GM23338 (cell line): Measurements from ENCODE around the gene GPR162. TPM values are rescaled to one million over a fixed set of nuclear protein-coding genes. Genes with fewer than 3 reads are reported as not detected.
A peak's percentile ranks its signal among the peaks of the same experiment; 100 is the strongest.

Experiments used
- ATAC-seq: fragments of 200-7000 bp; cut with Tn5 transposase; 3 replicates; pipeline ENCODE4 v1.9.1; 2020
- DNase-seq: peaks from one replicate; pipeline ENCODE4 v3.0.0-alpha.2; 2015; ENCODE audit warnings: low spot score
- H2AFZ ChIP-seq: fragments of 200-600 bp; sonication (generic); 2 replicates; pipeline ENCODE4 v1.8.0; 2016; ENCODE audit warnings: antibody characterized with exemption, mild to moderate bottlenecking, moderate library complexity
- H3F3A ChIP-seq: fragments of 200-600 bp; sonication (generic); replicated peaks from 2 replicates; pipeline ENCODE4 v1.8.0; 2017; ENCODE audit warnings: antibody characterized with exemption, mixed run types, low read depth
- H3K27ac ChIP-seq: fragments of 200-600 bp; sonication (generic); 2 replicates; pipeline ENCODE4 v1.6.1; 2016; ENCODE audit warnings: low read depth
- H3K27me3 ChIP-seq: fragments of 200-600 bp; sonication (generic); 2 replicates; pipeline ENCODE4 v1.8.0; 2016; ENCODE audit warnings: mild to moderate bottlenecking, mixed run types, moderate library complexity; ENCODE audit not compliant: insufficient read depth
- H3K36me3 ChIP-seq: fragments of 200-600 bp; sonication (generic); 2 replicates; pipeline ENCODE4 v1.8.0; 2016; ENCODE audit warnings: mild to moderate bottlenecking; ENCODE audit not compliant: insufficient read depth
- H3K4me1 ChIP-seq: fragments of 200-600 bp; sonication (generic); 2 replicates; pipeline ENCODE4 v1.8.0; 2016; ENCODE audit warnings: mild to moderate bottlenecking, moderate library complexity; ENCODE audit not compliant: insufficient read depth
- H3K4me2 ChIP-seq: fragments of 200-600 bp; sonication (generic); 2 replicates; pipeline ENCODE4 v1.7.1; 2017; ENCODE audit warnings: mixed run types
- H3K4me3 ChIP-seq: fragments of 200-600 bp; sonication (generic); 2 replicates; pipeline ENCODE4 v1.6.1; 2016; ENCODE audit warnings: mixed run types
- H3K79me2 ChIP-seq: fragments of 200-600 bp; sonication (generic); replicated peaks from 2 replicates; pipeline ENCODE4 v1.8.0; 2017; ENCODE audit warnings: mild to moderate bottlenecking; ENCODE audit not compliant: insufficient read depth
- H3K9me2 ChIP-seq: fragments of 200-600 bp; sonication (generic); 2 replicates; pipeline ENCODE4 v1.8.0; 2017; ENCODE audit not compliant: insufficient read depth
- H4K20me1 ChIP-seq: fragments of 200-600 bp; sonication (generic); replicated peaks from 2 replicates; pipeline ENCODE4 v1.8.0; 2017; ENCODE audit warnings: mild to moderate bottlenecking; ENCODE audit not compliant: insufficient read depth
- H3K27ac Mint-ChIP-seq: 2 replicates; pipeline ENCODE4 v1.8.0; 2020; ENCODE audit warnings: inconsistent platforms, mild to moderate bottlenecking, moderate library complexity, mixed read lengths
- H3K27me3 Mint-ChIP-seq: 3 replicates; pipeline ENCODE4 v1.8.0; 2022; ENCODE audit warnings: low read depth, mild to moderate bottlenecking, moderate library complexity, mixed read lengths, inconsistent platforms; ENCODE audit not compliant: insufficient read depth, poor library complexity
- H3K36me3 Mint-ChIP-seq: 3 replicates; pipeline ENCODE4 v1.8.0; 2021; ENCODE audit warnings: low read depth, mild to moderate bottlenecking, inconsistent platforms, moderate library complexity, mixed read lengths
- H3K4me1 Mint-ChIP-seq: 3 replicates; pipeline ENCODE4 v1.8.0; 2020; ENCODE audit warnings: mild to moderate bottlenecking, inconsistent platforms, mixed read lengths
- H3K4me3 Mint-ChIP-seq: 3 replicates; pipeline ENCODE4 v1.8.0; 2021; ENCODE audit warnings: moderate library complexity, mild to moderate bottlenecking, inconsistent platforms, mixed read lengths
- H3K9me3 Mint-ChIP-seq: 3 replicates; pipeline ENCODE4 v1.8.0; 2020; ENCODE audit warnings: moderate library complexity, mild to moderate bottlenecking, inconsistent platforms, mixed read lengths
- CREB1 ChIP-seq: fragments of 250-450 bp; sonication (Bioruptor Pico); IDR thresholded peaks from 2 replicates; pipeline ENCODE4 v1.5.0; 2020; ENCODE audit warnings: low read depth, mild to moderate bottlenecking, moderate library complexity
- JUNB ChIP-seq: IDR thresholded peaks from one replicate; pipeline ENCODE4 v1.6.1; 2016; ENCODE audit warnings: antibody characterized with exemption; ENCODE audit not compliant: unreplicated experiment
- POLR2AphosphoS5 ChIP-seq: IDR thresholded peaks from 2 replicates; pipeline ENCODE4 v1.6.1; 2016; ENCODE audit warnings: antibody characterized with exemption, low read depth
- REST ChIP-seq: IDR thresholded peaks from one replicate; pipeline ENCODE4 v1.6.1; 2018; ENCODE audit warnings: antibody characterized with exemption; ENCODE audit not compliant: unreplicated experiment
- STAT1 ChIP-seq: IDR thresholded peaks from one replicate; pipeline ENCODE4 v1.6.1; 2016; ENCODE audit warnings: antibody characterized with exemption; ENCODE audit not compliant: unreplicated experiment
- ZNF114 ChIP-seq: fragments of 250-450 bp; sonication (Bioruptor Pico); IDR thresholded peaks from 2 replicates; pipeline ENCODE4 v1.5.0; 2020; ENCODE audit warnings: mild to moderate bottlenecking, moderate library complexity
- ZNF331 ChIP-seq: fragments of 250-450 bp; sonication (Bioruptor Pico); IDR thresholded peaks from 2 replicates; pipeline ENCODE4 v1.5.0; 2020; ENCODE audit warnings: low read depth, mild to moderate bottlenecking, moderate library complexity
- ZNF462 ChIP-seq: fragments of 250-450 bp; sonication (Bioruptor Pico); IDR thresholded peaks from 2 replicates; pipeline ENCODE4 v1.5.0; 2020; ENCODE audit warnings: mild to moderate bottlenecking, moderate library complexity
- polyA plus RNA-seq: library from polyadenylated mRNA; unstranded; fragments of >200 nt; fragmentation: Nextera tagmentation; extraction: Ambion mirVana; gene quantifications from 2 replicates; pipeline ENCODE4 v1.2.1, GENCODE V29; 2016
- total RNA-seq: library from RNA; depleted of rRNA; stranded (reverse); fragments of >200 nt; shearing (Covaris generic); gene quantifications from 2 replicates; pipeline ENCODE4 v1.2.3, GENCODE V29; 2014
- TF ChIP-seq, protein P1 (sequence below), 2 experiments: fragments of 200-600 bp in 1 of 2; sonication (generic) in 1 of 2; conservative IDR thresholded peaks; 2 replicates each; pipeline versions ENCODE4 v1.5.1 to v1.6.1; 2016 to 2017; ENCODE audit warnings: antibody characterized with exemption in 2 of 2, low read depth in 2 of 2, mild to moderate bottlenecking in 2 of 2, moderate library complexity in 1 of 2
- TF ChIP-seq, protein P2 (sequence below): IDR thresholded peaks from 2 replicates; pipeline ENCODE4 v1.6.1; 2016; ENCODE audit warnings: antibody characterized with exemption

The GPR162 gene
- total and polyA plus RNA-seq, 2 experiments from 2014 or later, result 4.7 to 5.0 TPM

GRCh38 chr12:6869049-6870021, 47.7 kb downstream of the GPR162 start:
- no peak overlapping the region for H2AFZ ChIP-seq
- ATAC-seq (peak; percentile 1), DNase-seq (peak; percentile 96)
- no peaks in the 10 kb centered on the region for H3K9me2 ChIP-seq
- H3K36me3 Mint-ChIP-seq, result peaks cover 61% of the 10 kb centered on the region
- H3K27ac Mint-ChIP-seq, result peak overlapping the region; percentile 94
- H3K4me3 ChIP-seq, result peak overlapping the region; percentile 97
- H3K27ac ChIP-seq, result peak overlapping the region; percentile 85
- H3K36me3 ChIP-seq, result peaks cover 14% of the 10 kb centered on the region; the same call in 1 of the 2 replicates
- H3K4me1 Mint-ChIP-seq, result peaks cover 57% of the 10 kb centered on the region
- peaks cover 28% of the 10 kb centered on the region for H3K79me2 ChIP-seq
- H3F3A ChIP-seq, result peaks cover 68% of the 10 kb centered on the region
- peaks cover 32% of the 10 kb centered on the region for H4K20me1 ChIP-seq
- TF ChIP-seq STAT1 (no peak), REST (no peak), JUNB (no peak), POLR2AphosphoS5 (peak; percentile 56; the same call in 1 of the 2 replicates), ZNF462 (peak; percentile 58; the same call in 1 of the 2 replicates), ZNF114 (CRISPR knock-in tag) (no peak), CREB1 (CRISPR knock-in tag) (no peak), ZNF331 (CRISPR knock-in tag) (no peak)
- TF ChIP-seq, protein P1, sequence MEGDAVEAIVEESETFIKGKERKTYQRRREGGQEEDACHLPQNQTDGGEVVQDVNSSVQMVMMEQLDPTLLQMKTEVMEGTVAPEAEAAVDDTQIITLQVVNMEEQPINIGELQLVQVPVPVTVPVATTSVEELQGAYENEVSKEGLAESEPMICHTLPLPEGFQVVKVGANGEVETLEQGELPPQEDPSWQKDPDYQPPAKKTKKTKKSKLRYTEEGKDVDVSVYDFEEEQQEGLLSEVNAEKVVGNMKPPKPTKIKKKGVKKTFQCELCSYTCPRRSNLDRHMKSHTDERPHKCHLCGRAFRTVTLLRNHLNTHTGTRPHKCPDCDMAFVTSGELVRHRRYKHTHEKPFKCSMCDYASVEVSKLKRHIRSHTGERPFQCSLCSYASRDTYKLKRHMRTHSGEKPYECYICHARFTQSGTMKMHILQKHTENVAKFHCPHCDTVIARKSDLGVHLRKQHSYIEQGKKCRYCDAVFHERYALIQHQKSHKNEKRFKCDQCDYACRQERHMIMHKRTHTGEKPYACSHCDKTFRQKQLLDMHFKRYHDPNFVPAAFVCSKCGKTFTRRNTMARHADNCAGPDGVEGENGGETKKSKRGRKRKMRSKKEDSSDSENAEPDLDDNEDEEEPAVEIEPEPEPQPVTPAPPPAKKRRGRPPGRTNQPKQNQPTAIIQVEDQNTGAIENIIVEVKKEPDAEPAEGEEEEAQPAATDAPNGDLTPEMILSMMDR (conservative IDR thresholded peaks at IDR 0.05; ENCODE audit: low read depth in 2 of 2), result peak; percentile 91 to 94
- TF ChIP-seq, protein P2, sequence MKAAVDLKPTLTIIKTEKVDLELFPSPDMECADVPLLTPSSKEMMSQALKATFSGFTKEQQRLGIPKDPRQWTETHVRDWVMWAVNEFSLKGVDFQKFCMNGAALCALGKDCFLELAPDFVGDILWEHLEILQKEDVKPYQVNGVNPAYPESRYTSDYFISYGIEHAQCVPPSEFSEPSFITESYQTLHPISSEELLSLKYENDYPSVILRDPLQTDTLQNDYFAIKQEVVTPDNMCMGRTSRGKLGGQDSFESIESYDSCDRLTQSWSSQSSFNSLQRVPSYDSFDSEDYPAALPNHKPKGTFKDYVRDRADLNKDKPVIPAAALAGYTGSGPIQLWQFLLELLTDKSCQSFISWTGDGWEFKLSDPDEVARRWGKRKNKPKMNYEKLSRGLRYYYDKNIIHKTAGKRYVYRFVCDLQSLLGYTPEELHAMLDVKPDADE, result no peak; the same call in 1 of the 2 replicates
- peaks cover 54% of the 10 kb centered on the region for H3K27me3 Mint-ChIP-seq
- no peaks in the 10 kb centered on the region for H3K27me3 ChIP-seq
- H3K4me2 ChIP-seq, result peak overlapping the region; percentile 100
- peaks cover 56% of the 10 kb centered on the region for H3K4me1 ChIP-seq
- no peaks in the 10 kb centered on the region; the same call in 1 of the 3 replicates for H3K9me3 Mint-ChIP-seq
- H3K4me3 Mint-ChIP-seq, result peak overlapping the region; percentile 94
